Activated gamma-delta T cell treated with Interleukin-2 at 50 U/mL for 16 hours (primary cell): ENCODE data around the gene RPL13.
"Not testable (repeated sequence)": the region's sequence is repeated elsewhere in the genome, so short reads cannot be mapped to it uniquely, and the experiment has no call there.

Experiments used
- DNase-seq: peaks from one replicate; pipeline ENCODE4 v3.0.0-alpha.2; 2020

RPL13 gene

DNA sequence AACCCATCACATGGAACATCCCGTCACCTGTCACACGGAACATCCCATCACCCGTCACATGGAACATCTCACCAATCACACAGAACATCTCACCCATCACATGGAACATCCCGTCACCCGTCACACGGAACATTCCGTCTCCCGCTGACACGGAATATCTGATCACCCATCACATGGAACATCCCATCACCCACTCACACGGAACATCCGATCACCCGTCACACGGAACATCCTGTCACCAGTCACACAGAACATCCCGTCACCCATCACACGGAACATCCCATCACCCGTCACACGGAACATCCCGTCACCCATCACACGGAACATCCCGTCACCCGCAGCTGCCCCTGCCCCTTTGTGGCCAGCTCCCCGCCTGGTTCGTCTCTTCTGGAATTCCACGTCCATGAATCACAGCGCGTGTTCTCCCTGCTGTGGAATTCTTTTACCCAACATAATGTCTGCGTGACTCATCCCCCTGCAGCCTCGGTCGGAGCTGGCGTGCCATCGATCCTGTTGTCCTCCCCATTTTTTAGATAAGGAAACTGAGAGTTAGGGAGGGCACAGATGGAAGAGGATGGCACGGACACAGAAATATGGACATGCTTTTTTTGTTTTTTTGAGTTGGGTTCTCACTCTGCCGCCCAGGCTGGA lies 20.7 kb downstream of the RPL13 start:
- DNase-seq: no peak

GRCh38 chr16:89581861-89582563 lies 21.5 kb downstream of the RPL13 start:
- no peak for DNase-seq

DNA sequence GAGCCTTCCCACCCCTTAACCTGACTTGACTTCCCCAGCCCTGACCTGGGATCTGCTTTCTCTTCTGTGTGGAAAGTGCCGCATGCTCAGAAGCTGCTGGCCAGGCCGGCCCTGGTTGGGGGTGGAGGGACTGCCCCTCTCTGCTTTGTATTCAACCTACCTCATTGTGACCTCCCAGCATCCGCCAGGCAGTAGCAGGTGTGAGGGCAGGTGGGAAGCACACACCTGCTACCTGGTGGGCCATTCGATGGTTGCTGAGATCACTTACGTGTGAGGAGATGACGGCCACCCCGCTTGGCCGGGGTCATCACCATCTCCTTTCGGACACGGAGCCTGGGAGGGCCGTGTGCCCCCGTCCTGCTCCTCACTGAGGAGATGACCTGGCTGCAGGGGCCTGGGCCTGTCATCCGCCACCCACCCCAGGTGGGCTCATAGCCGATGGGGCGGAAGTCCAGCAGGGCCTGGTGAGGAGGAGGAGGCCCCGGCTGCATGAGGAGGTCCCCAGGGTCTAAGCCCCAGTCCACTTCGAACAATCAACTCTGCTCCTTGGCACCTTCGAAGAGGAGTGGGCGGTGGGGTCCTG lies 22.2 kb downstream of the RPL13 start:
- no peak for DNase-seq

- no peak for DNase-seq
Measured at GRCh38 chr16:89583197-89583894, 22.9 kb downstream of the RPL13 start.

- DNase-seq: no peak
Measured at GRCh38 chr16:89583895-89584644, 23.6 kb downstream of the RPL13 start.

DNA sequence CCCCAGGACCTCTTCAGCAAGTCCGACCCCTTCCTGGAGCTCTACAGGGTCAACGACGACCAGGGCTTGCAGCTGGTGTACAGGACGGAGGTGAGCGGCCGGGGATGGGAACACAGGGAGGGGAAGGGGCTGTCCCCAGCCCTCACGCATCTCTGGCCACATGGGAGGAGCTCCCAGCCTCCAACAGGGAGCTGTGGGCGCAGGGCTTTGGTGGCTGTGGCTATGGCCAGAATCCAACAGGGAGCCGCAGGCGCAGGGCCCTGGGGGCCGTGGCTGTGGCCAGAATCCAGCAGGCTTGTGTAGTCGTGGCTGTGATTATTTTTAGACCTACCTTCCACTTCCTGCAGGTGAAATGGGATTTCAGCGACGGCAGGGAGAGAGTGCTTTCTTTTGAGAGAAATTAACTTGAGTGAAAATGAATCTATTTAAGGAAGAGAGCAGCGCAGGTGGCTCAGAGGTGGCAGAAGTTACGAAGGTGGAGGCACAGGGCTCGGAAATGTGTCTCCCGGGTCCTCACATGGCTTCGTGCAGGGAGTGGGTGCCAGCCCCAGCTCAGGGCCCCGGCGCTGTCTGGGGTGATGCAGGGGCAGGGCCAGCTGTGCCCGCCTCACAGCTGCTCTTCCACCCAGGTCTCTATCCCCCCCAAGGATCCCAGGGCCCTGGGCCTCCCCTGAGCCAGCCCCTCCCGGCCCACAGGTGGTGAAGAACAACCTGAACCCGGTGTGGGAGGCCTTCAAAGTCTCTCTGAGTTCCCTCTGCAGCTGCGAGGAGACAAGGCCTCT lies 24.5 kb downstream of the RPL13 start:
- no peak for DNase-seq

GRCh38 chr16:89586218-89586617 lies 25.7 kb downstream of the RPL13 start:
- no peak for DNase-seq

DNA sequence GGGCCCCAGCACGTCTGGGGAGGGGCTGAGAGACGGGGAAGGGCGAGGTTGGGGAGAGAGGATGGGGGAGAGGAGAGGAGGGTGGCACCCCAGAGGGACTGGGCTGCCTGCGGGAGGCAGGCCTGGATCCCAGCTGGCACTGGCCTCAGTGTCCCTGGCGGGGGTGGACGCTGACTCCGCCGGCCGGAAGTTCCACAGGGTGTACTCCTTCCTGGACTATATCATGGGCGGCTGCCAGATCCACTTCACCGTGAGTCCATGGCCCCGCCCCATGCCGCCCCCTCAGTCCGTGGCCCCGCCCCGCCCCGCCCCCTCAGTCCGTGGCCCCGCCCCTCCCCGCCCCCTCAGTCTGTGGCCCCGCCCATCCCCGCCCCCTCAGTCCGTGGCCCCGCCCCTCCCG lies 26.4 kb downstream of the RPL13 start:
- no peak for DNase-seq

- DNase-seq: not testable (repeated sequence)
Measured at GRCh38 chr16:89587676-89588075, 27.2 kb downstream of the RPL13 start.

DNA sequence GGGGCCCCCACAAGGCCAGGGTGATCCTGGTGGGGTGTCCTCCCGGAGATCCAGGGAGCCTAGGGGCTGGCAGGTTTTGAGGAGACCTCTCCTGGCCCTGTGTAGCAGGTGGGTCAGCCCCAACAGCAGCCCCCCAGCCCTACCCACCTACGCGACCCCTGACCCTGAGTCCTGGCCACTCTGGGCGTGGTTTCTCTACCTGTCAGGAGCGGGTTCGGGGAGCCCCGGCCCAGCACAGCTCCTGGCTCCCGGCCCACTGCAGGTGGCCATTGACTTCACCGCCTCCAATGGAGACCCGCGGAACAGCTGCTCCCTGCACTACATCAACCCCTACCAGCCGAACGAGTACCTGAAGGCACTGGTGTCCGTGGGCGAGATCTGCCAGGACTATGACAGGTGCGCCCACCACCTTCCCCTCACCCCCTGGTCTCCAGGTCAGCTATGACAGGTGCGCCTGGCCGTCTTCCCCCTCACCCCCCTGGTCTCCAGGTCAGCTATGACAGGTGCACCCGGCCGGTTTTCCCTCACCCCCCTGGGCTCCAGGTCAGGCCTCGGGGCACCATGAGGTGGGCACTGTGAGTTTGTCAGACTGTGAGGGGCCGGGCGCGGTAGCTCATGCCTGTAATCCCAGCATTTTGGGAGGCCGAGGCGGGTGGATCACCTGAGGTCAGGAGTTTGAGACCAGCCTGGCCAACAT lies 28.1 kb downstream of the RPL13 start:
- DNase-seq: no peak

DNA sequence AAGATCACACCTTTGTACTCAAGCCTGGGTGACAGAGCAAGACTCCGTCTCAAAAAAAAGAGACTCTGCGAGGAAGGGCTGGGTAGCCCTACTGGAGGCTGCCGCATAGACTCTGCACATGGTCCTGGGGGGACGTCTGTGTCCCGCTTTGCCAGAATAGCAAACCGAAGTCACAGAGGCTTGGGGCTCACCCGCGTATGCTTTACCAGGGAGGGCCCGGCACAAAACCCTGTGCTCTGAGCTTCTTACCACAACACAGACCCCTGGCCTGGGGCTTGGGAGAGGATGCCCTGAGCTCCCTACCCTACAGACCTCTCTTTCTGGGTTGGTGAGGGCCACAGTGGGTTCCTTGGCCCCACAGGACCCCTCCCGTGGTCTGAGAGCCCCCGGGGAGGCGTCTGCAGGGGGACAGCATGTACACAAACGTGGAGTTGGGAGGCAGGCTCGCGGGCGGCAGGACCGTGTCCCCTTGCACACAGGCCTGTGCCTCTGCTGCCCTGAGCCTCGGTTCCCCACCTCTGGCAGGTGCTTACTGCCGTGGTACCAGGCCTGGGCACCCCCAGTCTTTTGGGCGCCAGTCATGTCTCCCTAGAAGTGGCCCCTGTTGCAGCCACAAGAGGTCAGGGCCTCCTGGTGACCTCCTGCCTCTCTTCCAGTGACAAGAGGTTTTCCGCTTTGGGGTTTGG lies 28.9 kb downstream of the RPL13 start:
- DNase-seq: no peak

- DNase-seq: peak; percentile 67
Measured at GRCh38 chr16:89593841-89594240, 33.4 kb downstream of the RPL13 start.

DNA sequence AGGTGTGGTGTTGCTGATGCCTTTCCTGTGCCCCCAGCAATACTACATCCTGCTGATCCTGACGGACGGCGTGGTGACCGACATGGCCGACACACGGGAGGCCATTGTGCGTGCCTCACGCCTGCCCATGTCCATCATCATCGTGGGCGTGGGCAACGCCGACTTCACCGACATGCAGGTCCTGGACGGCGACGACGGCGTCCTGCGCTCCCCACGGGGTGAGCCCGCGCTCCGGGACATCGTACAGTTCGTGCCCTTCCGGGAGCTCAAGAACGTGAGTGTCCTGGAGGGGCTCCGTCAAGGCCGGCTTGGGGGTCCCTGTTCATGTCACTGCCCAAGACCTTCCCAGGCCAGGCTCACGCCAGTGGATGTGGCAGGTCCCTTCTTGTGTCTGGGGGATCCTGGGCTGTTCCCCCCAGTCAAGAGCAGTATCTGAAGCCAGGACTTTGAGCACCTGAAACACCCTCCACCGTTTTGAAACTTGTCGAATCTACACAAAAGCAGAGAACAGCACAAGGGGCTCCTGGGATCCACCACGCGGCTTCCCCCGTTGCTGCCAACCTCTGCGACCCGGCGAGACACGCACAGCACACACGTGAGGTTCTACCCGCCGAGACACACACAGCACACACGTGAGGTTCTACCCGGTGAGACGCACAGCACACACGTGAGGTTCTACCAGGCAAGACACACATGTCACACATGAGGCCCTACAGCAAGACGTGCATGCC lies 35.0 kb downstream of the RPL13 start:
- no peak for DNase-seq

DNA sequence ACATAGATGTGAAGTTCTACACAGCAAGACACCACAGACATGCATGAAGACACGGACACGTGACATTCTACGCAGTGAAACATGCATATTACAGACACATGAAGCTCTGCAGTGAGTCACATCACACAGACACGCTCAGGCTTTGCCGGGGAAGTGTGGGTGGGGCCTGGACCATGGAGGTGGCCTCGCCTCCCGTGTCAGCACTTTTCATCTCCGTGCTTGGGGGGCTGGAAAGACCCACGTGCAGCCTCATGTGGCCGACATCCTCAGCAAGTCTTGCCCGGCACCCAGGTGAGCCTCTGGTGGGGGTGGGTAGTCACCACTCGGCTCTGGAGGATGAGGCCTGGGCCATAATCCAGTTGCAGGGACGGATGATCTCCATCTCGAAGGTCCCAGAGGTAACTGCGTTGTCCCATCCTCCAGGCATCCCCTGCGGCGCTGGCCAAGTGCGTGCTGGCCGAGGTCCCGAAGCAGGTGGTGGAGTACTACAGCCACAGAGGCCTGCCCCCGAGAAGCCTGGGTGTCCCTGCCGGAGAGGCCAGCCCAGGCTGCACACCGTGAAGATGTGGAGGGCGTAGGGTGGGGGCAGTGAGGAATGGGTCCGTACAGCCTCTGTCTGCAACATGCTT lies 35.7 kb downstream of the RPL13 start:
- no peak for DNase-seq

DNA sequence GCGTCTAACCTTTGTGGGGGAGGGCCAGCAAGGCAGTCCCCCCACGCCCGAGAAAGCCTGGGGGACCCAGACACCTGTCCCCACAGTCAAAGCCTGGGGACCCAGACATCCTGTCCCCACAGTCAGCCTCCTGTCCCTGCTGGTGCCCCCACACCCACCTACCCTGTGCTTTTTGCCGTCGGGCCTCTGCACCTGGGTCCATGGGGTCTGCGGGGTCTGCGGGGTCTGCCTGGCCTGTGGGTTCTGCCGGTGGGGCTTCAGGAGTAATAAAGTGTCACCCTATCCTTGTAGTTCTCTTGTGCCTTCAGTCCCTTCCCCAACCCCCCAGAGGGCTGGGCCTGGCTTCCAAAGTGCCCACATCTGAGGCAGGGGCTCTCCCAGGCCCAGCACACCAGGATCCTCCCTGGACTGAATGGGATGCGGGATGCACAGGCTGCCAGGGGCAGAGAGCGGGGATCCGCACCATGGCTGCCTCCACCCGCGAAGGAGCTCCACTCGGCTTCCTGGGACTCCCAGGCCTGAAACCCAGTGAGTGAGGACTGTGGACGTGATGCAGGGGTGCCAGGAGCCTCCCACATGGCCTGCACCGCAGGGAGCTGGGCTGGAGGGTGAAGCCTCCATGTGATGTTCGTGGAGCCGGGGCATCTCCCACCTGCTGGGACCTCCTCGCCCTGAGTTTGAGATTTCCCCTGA lies 36.6 kb downstream of the RPL13 start:
- no peak for DNase-seq

- DNase-seq: no peak
Measured at GRCh38 chr16:89598199-89598598, 37.7 kb downstream of the RPL13 start.

DNA sequence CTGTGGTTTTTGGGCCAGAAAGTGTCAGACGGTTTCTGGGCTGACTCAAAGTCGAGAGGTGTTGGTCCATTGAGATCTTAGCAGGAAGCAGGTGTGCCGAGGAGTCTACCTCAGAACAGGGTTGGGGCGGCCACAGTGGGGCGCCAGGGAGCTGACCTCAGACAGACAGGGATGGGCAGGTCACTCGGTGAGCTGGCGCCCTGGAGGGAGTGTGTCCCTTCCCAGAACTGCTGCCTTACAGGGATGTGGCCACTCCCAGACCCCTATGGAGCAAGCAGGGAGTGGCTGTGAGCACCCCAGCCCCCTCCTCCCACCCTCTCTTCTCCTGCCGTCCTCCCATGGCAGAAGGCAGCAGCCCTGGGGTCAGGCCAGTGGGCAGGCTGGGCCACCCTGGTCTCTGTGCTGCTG lies 39.0 kb downstream of the RPL13 start:
- DNase-seq: peak; percentile 59

GRCh38 chr16:89599902-89600301 lies 39.4 kb downstream of the RPL13 start:
- DNase-seq: no peak

- no peak for DNase-seq
Measured at GRCh38 chr16:89600427-89600826, 39.9 kb downstream of the RPL13 start.
